NCI-H2196 (cell line): ENCODE results near the gene KRTAP5-9.
"Not testable (repeated sequence)": the region's sequence is repeated elsewhere in the genome, so short reads cannot be mapped to it uniquely, and the experiment has no call there.

Experiments
- DNase-seq: peaks from one replicate; lab custom pipeline; 2025; ENCODE audit not compliant: unreplicated experiment; lab: John Stamatoyannopoulos, UW

Gene KRTAP5-9, protein sequence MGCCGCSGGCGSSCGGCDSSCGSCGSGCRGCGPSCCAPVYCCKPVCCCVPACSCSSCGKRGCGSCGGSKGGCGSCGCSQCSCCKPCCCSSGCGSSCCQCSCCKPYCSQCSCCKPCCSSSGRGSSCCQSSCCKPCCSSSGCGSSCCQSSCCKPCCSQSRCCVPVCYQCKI

DNA sequence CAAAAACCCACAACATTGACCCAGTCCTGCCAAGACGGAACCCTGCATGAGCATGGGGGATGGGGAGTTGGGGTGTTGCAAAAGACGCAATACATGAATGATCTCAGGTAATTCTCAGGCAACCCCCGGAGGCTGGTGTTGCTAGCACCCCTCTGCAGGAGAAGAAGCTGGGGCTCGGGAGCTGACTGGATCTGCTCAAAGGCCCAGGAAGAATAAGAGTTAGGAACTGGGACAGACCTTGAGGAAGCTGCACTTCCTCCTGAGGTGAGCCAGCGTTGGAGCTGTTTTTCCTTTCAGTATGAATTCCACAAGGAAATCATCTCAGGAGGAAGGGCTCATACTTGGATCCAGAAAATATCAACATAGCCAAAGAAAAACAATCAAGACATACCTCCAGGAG is at the start of gene KRTAP5-9:
KRTAP5-9 (plus strand) TSS at position 301 of the 400 bp plus-strand sequence. CDS start 238 bp downstream, outside the sequence.
- DNase-seq: no peak

DNA sequence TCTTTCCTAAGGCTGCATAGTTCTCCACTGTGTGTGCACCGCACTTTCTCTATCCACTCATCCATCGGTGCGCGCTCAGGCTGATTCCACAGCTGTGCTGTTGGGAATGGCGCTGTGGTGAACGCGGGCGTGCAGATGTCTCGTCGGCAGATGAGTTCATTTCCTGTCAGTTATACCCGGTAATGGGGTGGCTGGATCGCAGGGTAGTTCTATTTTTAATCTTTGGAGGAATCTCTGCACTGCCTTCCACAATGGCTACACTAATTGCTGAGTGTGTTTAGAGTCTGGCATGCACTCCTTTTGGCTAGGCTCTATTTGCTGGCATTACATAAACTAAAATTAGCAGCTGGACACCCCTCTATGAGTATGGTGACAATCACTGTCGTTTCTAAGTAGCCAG is 49.1 kb upstream of the KRTAP5-9 start:
- DNase-seq: no peak

DNA sequence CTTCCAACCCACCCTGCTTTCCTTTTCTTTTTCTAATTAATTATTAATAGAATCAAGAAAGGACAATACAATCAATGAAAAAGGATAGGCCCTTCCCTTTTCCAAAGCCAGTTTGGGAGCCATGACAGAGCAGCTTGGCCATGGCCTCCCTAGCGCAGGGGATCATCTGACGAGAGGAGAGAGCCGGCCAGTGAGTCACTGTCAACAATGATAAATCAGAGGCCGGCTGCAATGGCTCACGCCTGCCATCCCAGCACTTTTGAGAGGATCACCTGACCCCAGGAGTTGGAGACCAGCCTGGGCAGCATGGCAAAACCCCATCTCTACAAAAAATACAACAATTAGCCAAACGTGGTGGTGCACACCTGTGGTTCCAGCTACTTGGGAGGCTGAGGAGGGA is 48.7 kb upstream of the KRTAP5-9 start:
- DNase-seq: no peak

GRCh38 chr11:71500601-71501021 is 47.6 kb upstream of the KRTAP5-9 start:
- DNase-seq: no peak

GRCh38 chr11:71501071-71501985 is 46.9 kb upstream of the KRTAP5-9 start:
- no peak for DNase-seq

DNA sequence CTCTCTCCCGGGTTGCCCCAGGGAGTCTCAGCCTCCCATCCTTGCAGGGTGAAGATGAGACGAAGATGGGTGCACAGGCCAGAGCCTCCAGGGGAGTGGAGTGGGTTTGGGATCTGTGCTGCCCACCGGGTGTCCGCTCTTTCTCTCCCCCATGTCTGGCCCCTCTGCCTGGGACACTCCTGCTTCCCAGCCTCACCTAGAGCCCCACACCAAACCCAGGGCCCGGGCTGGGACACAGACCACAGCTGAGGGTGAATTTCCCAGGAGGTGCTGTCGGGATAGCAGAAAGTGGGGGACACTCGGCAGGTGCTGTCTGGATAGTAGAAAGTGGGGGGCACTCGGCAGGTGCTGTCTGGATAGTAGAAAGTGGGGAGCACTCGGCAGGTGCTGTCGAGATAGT is 46.2 kb upstream of the KRTAP5-9 start:
- DNase-seq: no peak

DNA sequence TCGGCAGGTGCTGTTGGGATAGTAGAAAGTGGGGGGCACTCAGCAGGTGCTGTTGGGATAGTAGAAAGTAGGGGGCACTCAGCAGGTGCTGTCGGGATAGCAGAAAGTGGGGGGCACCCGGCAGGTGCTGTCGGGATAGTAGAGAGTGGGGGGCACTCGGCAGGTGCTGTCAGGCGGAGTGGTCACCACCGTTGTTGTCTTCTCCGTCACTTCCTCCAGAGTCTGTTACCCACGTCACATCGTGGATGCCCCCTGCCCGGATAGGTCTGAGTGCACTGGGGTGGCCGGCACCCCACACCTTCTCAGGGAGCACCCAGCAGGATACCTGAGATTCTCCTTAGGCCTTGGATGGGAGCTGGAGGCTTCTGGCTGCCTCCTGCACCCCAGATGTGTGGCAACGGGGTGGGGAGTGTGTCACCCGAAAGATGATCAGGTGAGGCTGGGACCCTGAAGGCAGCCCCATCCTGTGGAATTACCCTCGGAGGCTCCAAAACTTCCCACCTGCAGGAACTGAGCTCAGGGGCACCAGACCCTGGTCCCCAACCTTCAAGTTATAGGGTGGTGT is 45.3 kb upstream of the KRTAP5-9 start:
- no peak for DNase-seq

DNA sequence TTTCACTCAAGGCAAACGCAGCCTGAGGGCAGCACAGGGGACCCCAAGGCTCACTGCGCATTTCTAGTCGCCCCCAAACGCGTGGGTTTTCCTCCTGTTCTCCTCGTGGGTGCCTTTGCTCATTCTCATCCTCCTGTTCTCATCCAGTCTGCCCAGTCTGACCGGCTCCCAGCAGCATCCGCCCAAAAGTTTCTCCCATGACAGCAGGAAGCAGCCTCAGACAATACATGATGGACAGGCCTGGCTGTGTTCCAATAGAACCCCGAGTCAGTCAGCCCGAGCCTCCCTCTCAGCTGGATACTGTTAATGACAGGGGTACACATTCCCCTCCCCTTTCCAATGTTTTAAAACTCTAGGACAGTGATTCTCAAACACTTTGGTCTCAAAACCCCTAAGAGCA is 43.7 kb upstream of the KRTAP5-9 start:
- no peak for DNase-seq

DNA sequence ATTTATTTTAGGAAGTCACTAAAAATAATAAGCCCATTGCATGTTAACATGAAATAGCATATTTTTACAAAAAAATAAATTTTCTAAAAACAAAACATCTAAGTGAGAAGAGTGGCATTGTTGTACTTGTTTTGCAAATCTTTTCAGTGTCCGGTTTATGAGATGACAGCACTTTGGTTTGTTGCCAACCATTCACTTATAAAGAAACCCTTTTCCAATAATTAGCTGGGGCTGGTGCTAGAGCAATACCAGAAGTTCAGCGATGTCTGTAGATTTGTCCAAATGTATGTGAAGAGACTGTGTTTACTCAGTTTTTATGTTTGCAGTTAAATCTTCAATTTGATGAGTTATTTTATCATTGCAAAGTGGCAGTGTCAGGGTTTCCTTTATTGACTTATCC is 43.2 kb upstream of the KRTAP5-9 start:
- DNase-seq: no peak

DNA sequence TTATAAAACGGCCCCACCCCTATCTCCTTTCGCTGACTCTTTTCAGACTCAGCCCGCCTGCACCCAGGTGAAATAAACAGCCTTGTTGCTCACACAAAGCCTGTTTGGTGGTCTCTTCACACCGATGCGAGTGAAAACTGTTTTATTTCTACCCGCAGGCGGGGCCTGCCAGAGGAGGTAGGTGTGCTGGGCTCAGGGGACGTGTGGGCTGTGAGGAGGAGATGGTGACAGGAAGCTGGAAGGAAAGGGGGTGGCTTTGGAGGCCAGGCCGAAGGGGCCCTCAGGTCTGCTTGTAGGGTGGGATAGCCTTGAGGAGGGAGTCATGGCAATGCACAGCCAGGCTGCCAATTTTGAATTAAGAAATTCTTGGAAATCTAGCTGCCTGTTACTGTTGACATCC is 42.4 kb upstream of the KRTAP5-9 start:
- DNase-seq: no peak

GRCh38 chr11:71507102-71507501 is 41.1 kb upstream of the KRTAP5-9 start:
- no peak for DNase-seq

GRCh38 chr11:71518506-71519471 is 29.4 kb upstream of the KRTAP5-9 start:
- DNase-seq: no peak

GRCh38 chr11:71519546-71519945 is 28.7 kb upstream of the KRTAP5-9 start:
- DNase-seq: no peak

DNA sequence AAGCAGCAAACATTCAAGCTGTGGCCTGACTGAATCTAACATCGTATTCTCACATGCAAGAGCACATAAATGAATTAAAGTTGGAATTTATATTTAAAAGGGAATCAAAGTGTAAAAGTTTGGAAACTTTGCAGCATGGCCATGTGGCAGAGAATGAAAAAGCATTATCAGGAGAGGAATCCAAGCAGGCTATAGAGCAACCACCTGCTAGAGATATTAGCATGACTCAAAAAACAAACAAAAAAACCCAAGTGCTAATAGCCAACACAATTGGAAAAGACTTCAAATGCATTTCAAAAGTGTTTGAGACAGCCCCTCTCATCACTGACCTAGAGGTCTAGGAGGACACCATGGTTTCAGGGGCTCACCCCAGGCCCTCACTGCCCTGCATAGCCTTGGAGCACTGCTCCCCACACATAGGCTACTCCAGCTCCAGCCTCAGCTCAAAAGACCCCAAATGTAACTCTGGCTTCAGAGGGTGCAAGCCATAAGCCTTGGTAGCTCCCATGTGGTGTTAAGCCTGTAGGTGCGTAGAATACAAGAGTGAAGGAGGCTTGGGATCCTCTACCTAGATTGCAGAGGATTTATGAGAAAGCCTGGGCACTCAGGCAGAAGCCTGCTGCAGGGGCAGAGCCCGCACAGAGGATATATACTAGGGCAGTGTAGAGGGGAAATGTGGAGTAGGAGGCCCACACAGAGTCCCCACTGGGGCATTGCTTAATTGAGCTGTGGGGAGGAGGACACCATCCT is 22.9 kb upstream of the KRTAP5-9 start:
- DNase-seq: no peak

DNA sequence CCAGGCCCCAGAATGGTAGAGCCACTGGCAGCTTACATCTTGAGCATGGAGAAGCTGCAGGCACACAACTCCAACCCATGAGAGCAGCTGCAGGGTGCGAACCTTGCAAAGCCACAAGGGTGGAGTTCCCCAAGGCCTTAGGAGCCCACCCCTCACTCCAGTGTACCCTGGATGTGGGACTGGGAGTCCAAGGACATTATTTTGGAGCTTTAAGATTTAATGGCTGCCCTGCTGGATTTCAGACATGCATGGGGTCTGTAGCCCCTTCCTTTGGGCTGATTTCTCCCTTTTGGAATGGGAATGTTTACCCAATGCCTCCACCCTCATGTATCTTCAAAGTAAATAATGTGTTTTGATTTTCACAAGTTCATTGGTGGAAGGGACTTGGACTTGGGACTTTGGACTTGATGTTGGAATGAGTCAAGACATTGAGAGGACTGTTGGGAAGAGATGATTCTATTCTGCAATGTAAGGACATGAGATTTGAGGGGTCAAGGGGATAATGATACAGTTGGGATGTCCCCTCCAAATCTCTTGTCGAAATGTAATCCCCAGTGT is 22.2 kb upstream of the KRTAP5-9 start:
- DNase-seq: no peak

DNA sequence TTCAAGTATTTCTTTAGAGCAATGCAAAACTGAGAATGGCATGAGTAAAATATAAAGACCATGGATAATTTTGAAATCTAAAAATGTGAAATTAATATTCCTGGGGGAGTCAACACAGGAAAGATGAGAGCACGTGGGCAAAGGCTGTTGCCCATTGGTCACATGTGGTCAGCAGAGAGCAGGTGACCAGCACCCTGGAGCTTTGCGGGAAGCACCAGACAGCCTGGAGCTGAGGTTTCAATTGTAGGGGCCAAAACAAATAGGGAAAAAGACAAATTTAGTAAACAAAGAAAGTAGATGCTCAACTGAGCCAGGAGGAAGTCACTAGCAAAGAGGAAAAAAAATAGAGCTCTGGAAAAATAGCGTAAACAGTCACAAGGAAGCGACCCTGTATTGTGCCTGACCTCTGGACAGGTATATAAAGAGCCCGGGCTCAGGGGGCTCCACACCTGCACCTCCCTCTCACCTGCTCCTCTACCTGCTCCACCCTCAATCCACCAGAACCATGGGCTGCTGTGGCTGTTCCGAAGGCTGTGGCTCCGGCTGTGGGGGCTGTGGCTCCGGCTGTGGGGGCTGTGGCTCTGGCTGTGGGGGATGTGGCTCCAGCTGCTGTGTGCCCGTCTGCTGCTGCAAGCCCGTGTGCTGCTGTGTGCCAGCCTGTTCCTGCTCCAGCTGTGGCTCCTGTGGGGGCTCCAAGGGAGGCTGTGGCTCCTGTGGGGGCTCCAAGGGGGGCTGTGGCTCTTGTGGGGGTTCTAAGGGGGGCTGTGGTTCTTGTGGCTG is 21.2 kb upstream of the KRTAP5-9 start, which contains the start of gene KRTAP5-7:
KRTAP5-7 (plus strand) TSS at position 472 of the 780 bp plus-strand sequence; CDS start at position 506, 34 bp downstream.
- not testable (repeated sequence) for DNase-seq

DNA sequence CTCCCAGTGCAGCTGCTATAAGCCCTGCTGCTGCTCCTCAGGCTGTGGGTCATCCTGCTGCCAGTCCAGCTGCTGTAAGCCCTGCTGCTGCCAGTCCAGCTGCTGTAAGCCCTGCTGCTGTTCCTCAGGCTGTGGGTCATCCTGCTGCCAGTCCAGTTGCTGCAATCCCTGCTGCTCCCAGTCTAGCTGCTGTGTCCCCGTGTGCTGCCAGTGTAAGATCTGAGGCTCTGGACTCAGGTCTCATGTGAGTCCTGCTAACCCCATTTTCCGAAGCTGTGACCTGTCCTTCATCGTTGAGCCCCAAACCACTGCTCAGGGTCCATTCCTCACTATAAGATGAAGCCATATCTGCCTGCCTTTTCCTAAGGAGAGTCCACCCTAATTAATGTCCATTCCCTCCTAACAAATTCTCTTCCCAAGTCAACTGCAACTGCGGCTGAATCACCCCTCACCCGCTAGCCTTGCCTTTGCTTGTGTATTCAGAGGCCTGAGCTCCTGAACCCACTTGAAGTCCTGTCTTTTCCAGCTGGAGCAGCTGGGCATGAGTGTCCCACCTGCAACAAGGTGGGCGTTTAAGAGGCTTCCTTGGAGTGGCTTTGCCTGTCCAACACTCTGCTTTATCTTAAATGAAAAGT is 20.5 kb upstream of the KRTAP5-9 start:
- no peak for DNase-seq

DNA sequence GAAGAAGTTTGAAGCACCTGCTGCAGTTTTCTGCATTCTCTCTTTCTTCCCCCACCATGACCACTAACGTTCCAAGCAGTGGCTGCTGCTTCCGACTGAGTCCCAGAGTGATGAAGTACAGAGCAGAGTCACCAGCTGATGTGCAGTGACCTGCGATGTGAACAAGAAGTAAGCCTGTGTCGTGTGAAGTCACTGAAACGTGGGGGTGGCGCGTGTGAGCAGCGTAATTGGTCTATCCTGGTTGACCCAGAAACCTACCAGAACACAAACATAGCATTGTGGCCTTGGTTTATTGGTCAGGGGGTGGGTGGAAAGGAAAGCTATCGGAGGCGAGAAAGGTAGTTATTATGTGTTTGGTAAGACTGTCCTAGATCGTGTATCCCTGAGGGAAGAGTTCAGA is 17.6 kb upstream of the KRTAP5-9 start:
- DNase-seq: no peak
